ENCODE results near the gene TM4SF18.
"Not testable (repeated sequence)": the region's sequence is repeated elsewhere in the genome, so short reads cannot be mapped to it uniquely, and the experiment has no call there.

The TM4SF18 gene

GRCh38 chr3:149333176-149333859, at the start of gene TM4SF18:
TSS of gene TM4SF18 (minus strand) at chr3:149333636. CDS start at chr3:149333382, 254 bp downstream.
- no peak for DNase-seq

GRCh38 chr3:149382518-149382917, 49.1 kb upstream of the TM4SF18 start:
- no peak for DNase-seq

GRCh38 chr3:149382101-149382467, 48.6 kb upstream of the TM4SF18 start:
- no peak for DNase-seq

GRCh38 chr3:149381173-149382100, 48.0 kb upstream of the TM4SF18 start:
- DNase-seq: no peak

GRCh38 chr3:149380220-149380619, 46.8 kb upstream of the TM4SF18 start:
- not testable (repeated sequence) for DNase-seq

- DNase-seq: no peak
These were observed 45.3 kb upstream of the TM4SF18 start for GRCh38 chr3:149378478-149379309.

GRCh38 chr3:149377408-149378364, 44.2 kb upstream of the TM4SF18 start, which contains the start of gene TM4SF1:
TSS of gene TM4SF1 (minus strand) at chr3:149377649. CDS start at chr3:149377547, 102 bp downstream.
- DNase-seq: peak; percentile 61

- DNase-seq: no peak
These were observed 43.4 kb upstream of the TM4SF18 start for GRCh38 chr3:149376718-149377407.

GRCh38 chr3:149375501-149376196, 42.2 kb upstream of the TM4SF18 start:
- DNase-seq: no peak

GRCh38 chr3:149374793-149375500, 41.5 kb upstream of the TM4SF18 start:
- DNase-seq: no peak

GRCh38 chr3:149374391-149374790, 41.0 kb upstream of the TM4SF18 start:
- DNase-seq: no peak

GRCh38 chr3:149373235-149374125, 40.0 kb upstream of the TM4SF18 start:
- DNase-seq: no peak

- no peak for DNase-seq
These were observed 38.3 kb upstream of the TM4SF18 start for GRCh38 chr3:149371723-149372114.

GRCh38 chr3:149371001-149371722, 37.7 kb upstream of the TM4SF18 start:
- no peak for DNase-seq

GRCh38 chr3:149369991-149370866, 36.8 kb upstream of the TM4SF18 start:
- no peak for DNase-seq

GRCh38 chr3:149368674-149369497, 35.5 kb upstream of the TM4SF18 start:
- no peak for DNase-seq

Measured in T1000 (cell line).